Skeletal muscle tissue (tissue), 4 donors: ENCODE data around the gene MYBPHL. TPM values are rescaled to one million over a fixed set of nuclear protein-coding genes. Genes with fewer than 3 reads are reported as not detected.
A peak's percentile ranks its signal among the peaks of the same experiment; 100 is the strongest.

Experiments
- H3K27ac ChIP-seq: one replicate; pipeline ENCODE4 v1.7.0; 2013; ENCODE audit warnings: mild to moderate bottlenecking, low read depth, low read length, inconsistent platforms
- H3K27me3 ChIP-seq, 3 donors: one replicate each; pipeline ENCODE4 v1.7.0; 2013; ENCODE audit warnings: low read length in 3 of 3; ENCODE audit not compliant: control insufficient read depth in 3 of 3, insufficient read depth in 3 of 3
- H3K36me3 ChIP-seq, 3 donors: one replicate each; pipeline ENCODE4 v1.7.0; 2013; ENCODE audit warnings: low read length in 3 of 3; ENCODE audit not compliant: control insufficient read depth in 3 of 3, insufficient read depth in 3 of 3
- H3K4me1 ChIP-seq, 3 donors: one replicate each; pipeline ENCODE4 v1.7.0; 2013; ENCODE audit warnings: low read length in 3 of 3, mild to moderate bottlenecking in 3 of 3; ENCODE audit not compliant: control insufficient read depth in 3 of 3, insufficient read depth in 3 of 3
- H3K4me3 ChIP-seq, 3 donors: one replicate each; pipeline ENCODE4 v1.7.0; 2013; ENCODE audit warnings: low read length in 3 of 3
- H3K9ac ChIP-seq, 3 donors: one replicate each; pipeline ENCODE4 v1.7.0; 2013; ENCODE audit warnings: low read length in 3 of 3, mild to moderate bottlenecking in 3 of 3, moderate library complexity in 2 of 3, low read depth in 1 of 3
- H3K9me3 ChIP-seq, 3 donors: one replicate each; pipeline ENCODE4 v1.7.0; 2013; ENCODE audit warnings: low read length in 3 of 3; ENCODE audit not compliant: control insufficient read depth in 3 of 3
- total RNA-seq: library from RNA; depleted of rRNA; stranded (reverse); fragments of >200 nt; gene quantifications from one replicate; pipeline ENCODE4 v1.2.3, GENCODE V29; 2014
- donor health status: Osteomylitis.

The MYBPHL gene
- total RNA-seq, 1 donor from 2014 or later, result under 0.01 TPM

GRCh38 chr1:109273570-109274288, 33.1 kb downstream of the MYBPHL start:
- H3K9me3 ChIP-seq, result no peaks in the 10 kb centered on the region
- H3K4me1 ChIP-seq, result peaks cover 5 to 30% (median 26%) of the 10 kb centered on the region in 3 donors
- peaks cover 0 to 7% (median 3%) of the 10 kb centered on the region in 3 donors for H3K36me3 ChIP-seq
- no peak overlapping the region for H3K4me3 ChIP-seq
- no peak overlapping the region for H3K9ac ChIP-seq
- H3K27ac ChIP-seq, result peak overlapping the region; percentile 73
- H3K27me3 ChIP-seq, result no peaks in the 10 kb centered on the region

- Histone ChIP-seq H3K9me3 (no peaks in the 10 kb centered on the region), H3K9ac (no peak overlapping the region), H3K4me1 (peaks cover 5 to 30% (median 26%) of the 10 kb centered on the region in 3 donors), H3K4me3 (no peak overlapping the region), H3K27me3 (no peaks in the 10 kb centered on the region), H3K36me3 (peaks cover 0 to 7% (median 3%) of the 10 kb centered on the region in 3 donors), H3K27ac (no peak overlapping the region)
Measured at GRCh38 chr1:109272831-109273547, 33.8 kb downstream of the MYBPHL start.

GRCh38 chr1:109272021-109272799, 34.6 kb downstream of the MYBPHL start:
- no peak overlapping the region for H3K9ac ChIP-seq
- peaks cover 0 to 7% (median 3%) of the 10 kb centered on the region in 3 donors for H3K36me3 ChIP-seq
- H3K27me3 ChIP-seq, result no peaks in the 10 kb centered on the region
- no peaks in the 10 kb centered on the region for H3K9me3 ChIP-seq
- no peak overlapping the region for H3K4me3 ChIP-seq
- no peak overlapping the region for H3K27ac ChIP-seq
- H3K4me1 ChIP-seq, result peaks cover under 1 to 22% (median 19%) of the 10 kb centered on the region in 3 donors

GRCh38 chr1:109271458-109271857, 35.4 kb downstream of the MYBPHL start:
- H3K9me3 ChIP-seq, result no peaks in the 10 kb centered on the region
- peaks cover 0 to 18% (median 17%) of the 10 kb centered on the region in 3 donors for H3K4me1 ChIP-seq
- no peaks in the 10 kb centered on the region for H3K27me3 ChIP-seq
- H3K27ac ChIP-seq, result no peak overlapping the region
- no peak overlapping the region for H3K4me3 ChIP-seq
- H3K9ac ChIP-seq, result no peak overlapping the region
- peaks cover 0 to 8% (median 3%) of the 10 kb centered on the region in 3 donors for H3K36me3 ChIP-seq

GRCh38 chr1:109270623-109271317, 36.0 kb downstream of the MYBPHL start:
- no peak overlapping the region for H3K27ac ChIP-seq
- H3K9me3 ChIP-seq, result no peaks in the 10 kb centered on the region
- H3K9ac ChIP-seq, result no peak overlapping the region
- H3K27me3 ChIP-seq, result no peaks in the 10 kb centered on the region
- no peak overlapping the region for H3K4me3 ChIP-seq
- H3K36me3 ChIP-seq, result peaks cover 0 to 8% (median 3%) of the 10 kb centered on the region in 3 donors
- peaks cover 0 to 16% (median 16%) of the 10 kb centered on the region in 3 donors for H3K4me1 ChIP-seq

- H3K9me3 ChIP-seq, result no peaks in the 10 kb centered on the region
- no peaks in the 10 kb centered on the region for H3K27me3 ChIP-seq
- H3K36me3 ChIP-seq, result peaks cover 0 to 11% (median 4%) of the 10 kb centered on the region in 3 donors
- no peak overlapping the region for H3K27ac ChIP-seq
- H3K4me3 ChIP-seq, result no peak overlapping the region
- no peak overlapping the region for H3K9ac ChIP-seq
- H3K4me1 ChIP-seq, result peaks cover 0 to 9% (median 9%) of the 10 kb centered on the region in 3 donors
Measured at GRCh38 chr1:109269981-109270622, 36.7 kb downstream of the MYBPHL start.

- H3K36me3 ChIP-seq, result peaks cover 0 to 18% (median 9%) of the 10 kb centered on the region in 3 donors
- no peaks in the 10 kb centered on the region for H3K27me3 ChIP-seq
- no peak overlapping the region for H3K9ac ChIP-seq
- H3K27ac ChIP-seq, result no peak overlapping the region
- no peak overlapping the region for H3K4me3 ChIP-seq
- H3K4me1 ChIP-seq, result peaks cover 0 to 2% (median 2%) of the 10 kb centered on the region in 3 donors
- H3K9me3 ChIP-seq, result no peaks in the 10 kb centered on the region
Measured at GRCh38 chr1:109269212-109269980, 37.4 kb downstream of the MYBPHL start.

GRCh38 chr1:109268431-109269211, 38.2 kb downstream of the MYBPHL start:
- no peak overlapping the region for H3K4me3 ChIP-seq
- peaks cover 0 to 19% (median 10%) of the 10 kb centered on the region in 3 donors for H3K36me3 ChIP-seq
- H3K9ac ChIP-seq, result no peak overlapping the region

More at GRCh38 chr1:109268431-109269211, 38.2 kb downstream of the MYBPHL start:
- Histone ChIP-seq H3K27me3 (no peaks in the 10 kb centered on the region), H3K27ac (no peak overlapping the region), H3K9me3 (no peaks in the 10 kb centered on the region), H3K4me1 (peaks cover 0 to 5% (median 4%) of the 10 kb centered on the region in 3 donors)
